Neural progenitor cell (in vitro differentiated cells): Measurements from ENCODE around the gene NCK2. TPM values are rescaled to one million over a fixed set of nuclear protein-coding genes. Genes with fewer than 3 reads are reported as not detected.

Source experiments
- DNase-seq: peaks from one replicate; pipeline ENCODE4 v3.0.0-alpha.2; 2016; ENCODE audit warnings: low spot score
- H2AFZ ChIP-seq: fragments of 200-600 bp; sonication (generic); replicated peaks from 2 replicates; pipeline ENCODE4 v1.6.1; 2016; ENCODE audit warnings: antibody characterized with exemption
- H3F3A ChIP-seq: fragments of 200-600 bp; sonication (generic); 2 replicates; pipeline ENCODE4 v1.6.1; 2016; ENCODE audit warnings: antibody characterized with exemption, low read depth
- H3K27ac ChIP-seq: fragments of 200-600 bp; sonication (generic); 2 replicates; pipeline ENCODE4 v1.5.1; 2016; ENCODE audit warnings: mild to moderate bottlenecking
- H3K27me3 ChIP-seq: fragments of 200-600 bp; sonication (generic); 2 replicates; pipeline ENCODE4 v1.6.1; 2016; ENCODE audit warnings: mild to moderate bottlenecking, moderate library complexity
- H3K36me3 ChIP-seq: fragments of 200-600 bp; sonication (generic); 2 replicates; pipeline ENCODE4 v1.5.1; 2016
- H3K4me1 ChIP-seq: fragments of 200-600 bp; sonication (generic); 2 replicates; pipeline ENCODE4 v1.6.1; 2016; ENCODE audit warnings: mixed run types
- H3K4me2 ChIP-seq: fragments of 200-600 bp; sonication (generic); 2 replicates; pipeline ENCODE4 v1.6.1; 2016
- H3K4me3 ChIP-seq: fragments of 200-600 bp; sonication (generic); 2 replicates; pipeline ENCODE4 v1.5.1; 2016
- H3K79me2 ChIP-seq: fragments of 200-600 bp; sonication (generic); 2 replicates; pipeline ENCODE4 v1.6.1; 2016; ENCODE audit warnings: low read depth
- H3K9ac ChIP-seq: fragments of 200-600 bp; sonication (generic); 2 replicates; pipeline ENCODE4 v1.6.1; 2016
- H3K9me3 ChIP-seq: fragments of 200-600 bp; sonication (generic); 2 replicates; pipeline ENCODE4 v1.5.1; 2016; ENCODE audit warnings: low read depth
- H4K20me1 ChIP-seq: fragments of 200-600 bp; sonication (generic); 2 replicates; pipeline ENCODE4 v1.6.1; 2016; ENCODE audit warnings: low read depth
- H3K27ac Mint-ChIP-seq: 3 replicates; pipeline ENCODE4 v1.8.0; 2021; ENCODE audit warnings: mixed read lengths
- H3K27me3 Mint-ChIP-seq: 2 replicates; pipeline ENCODE4 v1.8.0; 2022; ENCODE audit warnings: low read depth, mild to moderate bottlenecking, inconsistent platforms, moderate library complexity, mixed read lengths; ENCODE audit not compliant: insufficient read depth
- H3K36me3 Mint-ChIP-seq: 3 replicates; pipeline ENCODE4 v1.8.0; 2021; ENCODE audit warnings: mixed read lengths
- H3K4me1 Mint-ChIP-seq: 3 replicates; pipeline ENCODE4 v1.8.0; 2021; ENCODE audit warnings: mixed read lengths
- H3K4me3 Mint-ChIP-seq: 3 replicates; pipeline ENCODE4 v1.8.0; 2021; ENCODE audit warnings: mild to moderate bottlenecking, moderate library complexity, mixed read lengths
- H3K9me3 Mint-ChIP-seq: 3 replicates; pipeline ENCODE4 v1.8.0; 2020; ENCODE audit warnings: mixed read lengths
- EZH2 ChIP-seq: fragments of 200-600 bp; sonication (generic); IDR thresholded peaks from 2 replicates; pipeline ENCODE4 v1.6.1; 2017; ENCODE audit warnings: antibody characterized with exemption, mild to moderate bottlenecking, moderate library complexity
- EZH2phosphoT487 ChIP-seq: fragments of 200-600 bp; sonication (generic); IDR thresholded peaks from 2 replicates; pipeline ENCODE4 v1.6.1; 2017; ENCODE audit warnings: antibody characterized with exemption
- total RNA-seq: library from RNA; depleted of rRNA; stranded (reverse); fragments of >200 nt; gene quantifications from 2 replicates; pipeline ENCODE4 v1.2.3, GENCODE V29; 2015; ENCODE audit warnings: low replicate concordance
- TF ChIP-seq, protein P1 (sequence below): fragments of 200-600 bp; sonication (generic); IDR thresholded peaks from 2 replicates; pipeline ENCODE4 v1.5.1; 2017; ENCODE audit warnings: antibody characterized with exemption, mild to moderate bottlenecking

The NCK2 gene
- total RNA-seq, 1 donor from 2014 or later, result 26.2 TPM

DNA sequence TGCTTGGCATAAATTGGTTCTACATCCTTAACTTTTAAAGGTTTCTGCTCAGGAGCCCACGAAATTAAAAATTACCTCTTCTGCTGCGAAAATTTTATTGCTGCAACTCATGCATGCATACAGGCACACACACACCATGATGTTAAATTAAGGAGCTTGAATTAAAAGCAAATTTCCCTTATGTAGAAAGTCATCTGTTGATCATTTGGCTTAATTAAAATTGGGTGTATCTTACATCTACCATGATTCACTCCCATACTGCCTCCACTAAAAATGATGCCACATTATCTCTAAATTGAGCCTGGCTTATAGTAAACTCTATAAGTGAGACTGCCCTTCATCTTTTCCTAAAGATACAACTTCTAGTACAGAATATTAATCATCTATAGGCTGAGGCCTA lies 145.4 kb downstream of the NCK2 start:
- Histone ChIP-seq H3F3A (peaks cover 8% of the 10 kb centered on the region), H3K79me2 (peaks cover 57% of the 10 kb centered on the region), H4K20me1 (peaks cover 20% of the 10 kb centered on the region), H3K36me3 (no peaks in the 10 kb centered on the region), H3K27ac (peak overlapping the region; percentile 38), H3K4me2 (no peak overlapping the region), H3K9ac (no peak overlapping the region), H3K4me3 (no peak overlapping the region), H3K27me3 (no peaks in the 10 kb centered on the region), H3K9me3 (no peaks in the 10 kb centered on the region), H3K4me1 (peaks cover 13% of the 10 kb centered on the region), H2AFZ (no peak overlapping the region)
- peak overlapping the region; percentile 82 for H3K27ac Mint-ChIP-seq
- DNase-seq, result no peak
- no peaks in the 10 kb centered on the region for H3K27me3 Mint-ChIP-seq
- H3K9me3 Mint-ChIP-seq, result peaks cover 23% of the 10 kb centered on the region
- TF ChIP-seq EZH2phosphoT487 (no peak), EZH2 (no peak)
- TF ChIP-seq, protein P1, sequence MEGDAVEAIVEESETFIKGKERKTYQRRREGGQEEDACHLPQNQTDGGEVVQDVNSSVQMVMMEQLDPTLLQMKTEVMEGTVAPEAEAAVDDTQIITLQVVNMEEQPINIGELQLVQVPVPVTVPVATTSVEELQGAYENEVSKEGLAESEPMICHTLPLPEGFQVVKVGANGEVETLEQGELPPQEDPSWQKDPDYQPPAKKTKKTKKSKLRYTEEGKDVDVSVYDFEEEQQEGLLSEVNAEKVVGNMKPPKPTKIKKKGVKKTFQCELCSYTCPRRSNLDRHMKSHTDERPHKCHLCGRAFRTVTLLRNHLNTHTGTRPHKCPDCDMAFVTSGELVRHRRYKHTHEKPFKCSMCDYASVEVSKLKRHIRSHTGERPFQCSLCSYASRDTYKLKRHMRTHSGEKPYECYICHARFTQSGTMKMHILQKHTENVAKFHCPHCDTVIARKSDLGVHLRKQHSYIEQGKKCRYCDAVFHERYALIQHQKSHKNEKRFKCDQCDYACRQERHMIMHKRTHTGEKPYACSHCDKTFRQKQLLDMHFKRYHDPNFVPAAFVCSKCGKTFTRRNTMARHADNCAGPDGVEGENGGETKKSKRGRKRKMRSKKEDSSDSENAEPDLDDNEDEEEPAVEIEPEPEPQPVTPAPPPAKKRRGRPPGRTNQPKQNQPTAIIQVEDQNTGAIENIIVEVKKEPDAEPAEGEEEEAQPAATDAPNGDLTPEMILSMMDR, result no peak
- peaks cover 59% of the 10 kb centered on the region for H3K36me3 Mint-ChIP-seq
- no peak overlapping the region for H3K4me3 Mint-ChIP-seq
- peaks cover 16% of the 10 kb centered on the region for H3K4me1 Mint-ChIP-seq

DNA sequence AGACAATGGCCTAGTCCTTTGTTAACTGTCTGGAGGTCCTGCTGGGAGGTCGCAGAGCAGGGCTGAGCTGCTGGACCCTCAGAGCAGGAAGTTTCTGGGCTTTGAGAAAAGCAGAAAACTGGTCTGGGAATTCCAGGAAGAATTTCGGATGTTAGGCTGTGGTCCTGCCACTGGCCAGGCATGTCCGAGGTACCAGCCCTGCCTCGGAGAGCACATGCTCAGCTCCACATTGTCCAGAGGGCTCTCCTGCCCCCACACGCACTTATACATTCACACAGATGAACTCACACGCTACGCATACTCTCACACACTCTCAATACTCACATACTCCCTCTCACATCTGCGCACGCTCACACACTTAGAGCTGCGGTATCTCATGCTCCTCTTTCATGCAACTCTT lies 146.1 kb downstream of the NCK2 start:
- H3K36me3 Mint-ChIP-seq, result peaks cover 61% of the 10 kb centered on the region
- H3K27ac Mint-ChIP-seq, result no peak overlapping the region
- peaks cover 11% of the 10 kb centered on the region for H3F3A ChIP-seq
- no peaks in the 10 kb centered on the region for H3K36me3 ChIP-seq
- H2AFZ ChIP-seq, result no peak overlapping the region
- no peaks in the 10 kb centered on the region for H3K9me3 ChIP-seq
- H3K79me2 ChIP-seq, result peaks cover 50% of the 10 kb centered on the region
- no peak overlapping the region for H3K9ac ChIP-seq
- H3K4me1 Mint-ChIP-seq, result peaks cover 16% of the 10 kb centered on the region
- H3K4me3 Mint-ChIP-seq, result no peak overlapping the region
- no peaks in the 10 kb centered on the region for H3K27me3 ChIP-seq
- peak overlapping the region; percentile 3 for H3K4me2 ChIP-seq
- no peaks in the 10 kb centered on the region for H3K27me3 Mint-ChIP-seq
- TF ChIP-seq EZH2 (no peak), EZH2phosphoT487 (no peak)
- TF ChIP-seq, protein P1, result no peak
- peaks cover 16% of the 10 kb centered on the region for H4K20me1 ChIP-seq
- H3K9me3 Mint-ChIP-seq, result peaks cover 23% of the 10 kb centered on the region
- H3K27ac ChIP-seq, result peak overlapping the region; percentile 38
- peaks cover 13% of the 10 kb centered on the region for H3K4me1 ChIP-seq
- peak; percentile 45 for DNase-seq
- H3K4me3 ChIP-seq, result no peak overlapping the region

DNA sequence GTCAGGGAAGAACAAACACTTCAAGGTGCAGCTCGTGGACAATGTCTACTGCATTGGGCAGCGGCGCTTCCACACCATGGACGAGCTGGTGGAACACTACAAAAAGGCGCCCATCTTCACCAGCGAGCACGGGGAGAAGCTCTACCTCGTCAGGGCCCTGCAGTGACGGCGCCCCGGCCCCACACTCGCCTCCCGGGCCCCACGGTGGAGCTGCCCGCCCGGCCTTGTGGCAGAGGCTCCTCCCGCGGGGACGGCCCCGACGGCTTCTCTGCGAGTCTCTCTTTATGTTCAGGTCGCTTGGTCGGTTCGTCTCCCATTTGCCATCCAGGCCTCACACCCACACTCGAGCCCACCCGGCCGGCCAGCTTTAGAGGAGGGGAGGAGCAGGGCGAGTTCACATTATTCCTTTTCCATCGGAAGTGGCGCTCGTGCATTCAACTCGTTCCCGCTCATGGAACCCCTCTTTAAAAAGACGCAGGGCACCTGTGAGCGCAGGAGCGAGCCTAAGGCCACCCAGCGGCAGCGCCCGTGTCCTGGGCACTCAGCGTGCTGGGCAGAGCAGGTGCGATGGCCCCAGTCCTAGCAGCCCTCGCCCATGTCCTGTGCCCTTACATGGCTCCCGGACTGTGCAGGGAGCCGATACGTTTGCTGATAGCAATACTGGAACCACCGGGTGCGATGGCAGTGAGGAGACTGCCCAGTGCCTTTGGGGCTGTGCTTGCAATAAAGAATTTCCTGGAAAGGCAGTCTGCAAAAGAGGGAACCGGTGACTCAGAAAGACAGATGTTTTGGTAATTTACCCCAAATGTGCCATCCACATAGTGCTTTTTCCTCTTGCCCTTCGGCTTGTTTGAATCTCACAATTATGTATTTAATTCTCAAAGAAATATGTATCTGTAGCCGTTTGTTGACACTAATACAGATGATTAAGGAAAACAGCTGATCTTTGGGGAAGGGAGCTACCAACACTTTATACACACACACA lies 148.6 kb downstream of the NCK2 start:
- peaks cover 54% of the 10 kb centered on the region for H3K36me3 Mint-ChIP-seq

More for the DNA sequence above, 148.6 kb downstream of the NCK2 start:
- H3K27ac ChIP-seq, result no peak overlapping the region
- H4K20me1 ChIP-seq, result peaks cover 16% of the 10 kb centered on the region
- H3K9ac ChIP-seq, result no peak overlapping the region
- peaks cover 11% of the 10 kb centered on the region for H3F3A ChIP-seq
- H2AFZ ChIP-seq, result no peak overlapping the region
- H3K4me3 ChIP-seq, result no peak overlapping the region
- H3K36me3 ChIP-seq, result peaks cover 4% of the 10 kb centered on the region
- peaks cover 16% of the 10 kb centered on the region for H3K4me1 Mint-ChIP-seq
- H3K9me3 ChIP-seq, result peaks cover 7% of the 10 kb centered on the region
- no peak for DNase-seq
- H3K9me3 Mint-ChIP-seq, result peaks cover 18% of the 10 kb centered on the region
- H3K27me3 Mint-ChIP-seq, result peaks cover 4% of the 10 kb centered on the region
- H3K4me2 ChIP-seq, result no peak overlapping the region
- H3K79me2 ChIP-seq, result peaks cover 29% of the 10 kb centered on the region
- no peak for TF ChIP-seq EZH2phosphoT487
- TF ChIP-seq, protein P1, result no peak
- no peak overlapping the region for H3K4me3 Mint-ChIP-seq
- no peaks in the 10 kb centered on the region for H3K27me3 ChIP-seq
- no peak overlapping the region for H3K27ac Mint-ChIP-seq
- peaks cover 13% of the 10 kb centered on the region for H3K4me1 ChIP-seq
